Gastrocnemius medialis (tissue), 4 donors: ENCODE results near the gene C5AR1.

Source experiments
- POLR2A ChIP-seq, 2 donors: fragments of 450-650 bp; IDR thresholded peaks; one replicate each; pipeline ENCODE4 v1.6.1; 2017; ENCODE audit warnings: antibody characterized with exemption in 2 of 2, mild to moderate bottlenecking in 2 of 2, moderate library complexity in 2 of 2
- TF ChIP-seq, protein P1 (sequence below), 5 experiments: fragments of 450-650 bp in 3 of 5; fragments of 200-600 bp in 2 of 5; sonication (generic) in 2 of 5; IDR thresholded peaks in 4 of 5; conservative IDR thresholded peaks in 1 of 5; 1 replicate in 4 of 5; 2 replicates in 1 of 5; pipeline ENCODE4 v1.5.1; 2016 to 2019; ENCODE audit warnings: antibody characterized with exemption in 5 of 5, mild to moderate bottlenecking in 3 of 5, moderate library complexity in 3 of 5

DNA sequence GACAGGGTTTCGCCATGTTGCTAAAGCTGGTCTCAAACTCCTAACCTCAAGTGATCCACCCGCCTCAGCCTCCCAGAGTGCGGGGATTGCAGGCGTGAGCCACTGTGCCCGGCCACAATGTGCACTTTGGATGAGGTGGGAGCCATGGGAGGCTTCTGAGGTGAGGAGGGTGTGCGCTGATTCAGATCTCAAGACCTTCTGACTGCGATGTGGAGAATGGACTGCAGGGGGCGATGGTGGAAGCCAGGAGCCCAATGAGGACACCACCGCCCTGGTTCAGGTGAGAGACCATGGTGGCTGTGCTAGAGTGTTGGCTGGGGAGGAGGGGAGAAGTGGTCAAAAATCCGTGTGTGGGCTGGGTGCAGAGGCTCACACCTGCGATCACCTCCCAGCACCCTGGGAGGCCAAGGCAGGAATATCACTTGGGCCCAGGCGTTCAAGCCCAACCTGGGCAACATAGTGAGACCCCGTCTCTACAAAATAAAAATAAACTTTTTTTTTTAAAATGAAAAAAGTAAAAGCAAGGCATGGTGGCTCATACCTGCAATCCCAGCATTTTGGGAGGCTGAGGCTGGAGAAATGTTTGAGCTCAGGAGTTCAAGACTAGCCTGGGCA lies 29.4 kb upstream of the C5AR1 start:
- TF ChIP-seq, protein P1, sequence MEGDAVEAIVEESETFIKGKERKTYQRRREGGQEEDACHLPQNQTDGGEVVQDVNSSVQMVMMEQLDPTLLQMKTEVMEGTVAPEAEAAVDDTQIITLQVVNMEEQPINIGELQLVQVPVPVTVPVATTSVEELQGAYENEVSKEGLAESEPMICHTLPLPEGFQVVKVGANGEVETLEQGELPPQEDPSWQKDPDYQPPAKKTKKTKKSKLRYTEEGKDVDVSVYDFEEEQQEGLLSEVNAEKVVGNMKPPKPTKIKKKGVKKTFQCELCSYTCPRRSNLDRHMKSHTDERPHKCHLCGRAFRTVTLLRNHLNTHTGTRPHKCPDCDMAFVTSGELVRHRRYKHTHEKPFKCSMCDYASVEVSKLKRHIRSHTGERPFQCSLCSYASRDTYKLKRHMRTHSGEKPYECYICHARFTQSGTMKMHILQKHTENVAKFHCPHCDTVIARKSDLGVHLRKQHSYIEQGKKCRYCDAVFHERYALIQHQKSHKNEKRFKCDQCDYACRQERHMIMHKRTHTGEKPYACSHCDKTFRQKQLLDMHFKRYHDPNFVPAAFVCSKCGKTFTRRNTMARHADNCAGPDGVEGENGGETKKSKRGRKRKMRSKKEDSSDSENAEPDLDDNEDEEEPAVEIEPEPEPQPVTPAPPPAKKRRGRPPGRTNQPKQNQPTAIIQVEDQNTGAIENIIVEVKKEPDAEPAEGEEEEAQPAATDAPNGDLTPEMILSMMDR (IDR thresholded peaks at IDR 0.05 in 4 of 5, conservative IDR thresholded peaks at IDR 0.05 in 1 of 5) = peak in 2 of 5 experiments; percentile 13 to 21
- no peak for TF ChIP-seq POLR2A (IDR thresholded peaks at IDR 0.05)
